Stimulated activated naive CD4-positive, alpha-beta T cell (primary cell): ENCODE measurements around the gene DOCK3.
"Not testable (repeated sequence)": the region's sequence is repeated elsewhere in the genome, so short reads cannot be mapped to it uniquely, and the experiment has no call there.

Source experiments
- DNase-seq, 6 experiments: peaks; one replicate each; lab custom pipeline; 2025; lab: John Stamatoyannopoulos, UW

Gene DOCK3

GRCh38 chr3:51386159-51386851 is 711.6 kb downstream of the DOCK3 start:
- DNase-seq: no peak

- no peak for DNase-seq
Observed at GRCh38 chr3:51386852-51387229, 712.1 kb downstream of the DOCK3 start.

- not testable (repeated sequence) for DNase-seq
Observed at GRCh38 chr3:51387281-51387680, 712.6 kb downstream of the DOCK3 start.

- no peak for DNase-seq
Observed at GRCh38 chr3:51388286-51389029, 713.7 kb downstream of the DOCK3 start.

GRCh38 chr3:51389423-51390183 is 714.9 kb downstream of the DOCK3 start:
- DNase-seq: peak in 5 of 6 experiments; percentile 11 to 58 (median 52)

- DNase-seq: no peak
Observed at GRCh38 chr3:51390246-51391074, 715.7 kb downstream of the DOCK3 start.

- DNase-seq: peak; percentile 91 to 95 (median 93)
Observed at GRCh38 chr3:51391075-51391565, 716.4 kb downstream of the DOCK3 start, which contains the start of gene RBM15B. RBM15B (plus strand) TSS chr3:51391285; CDS start chr3:51391400, 115 bp downstream.

GRCh38 chr3:51391566-51392354 is 717.0 kb downstream of the DOCK3 start:
- peak; percentile 35 to 81 (median 61) for DNase-seq

GRCh38 chr3:51392355-51393133 is 717.8 kb downstream of the DOCK3 start:
- no peak for DNase-seq

GRCh38 chr3:51393134-51393495 is 718.4 kb downstream of the DOCK3 start:
- DNase-seq: no peak

GRCh38 chr3:51393564-51393963 is 718.8 kb downstream of the DOCK3 start:
- no peak for DNase-seq

- DNase-seq: no peak
Observed at GRCh38 chr3:51394541-51394940, 719.8 kb downstream of the DOCK3 start.

- no peak for DNase-seq
Observed at GRCh38 chr3:51395493-51396213, 720.9 kb downstream of the DOCK3 start.

GRCh38 chr3:51396401-51396800 is 721.7 kb downstream of the DOCK3 start:
- no peak for DNase-seq

GRCh38 chr3:51397392-51397791 is 722.7 kb downstream of the DOCK3 start:
- DNase-seq: no peak

GRCh38 chr3:51398595-51399310 is 724.0 kb downstream of the DOCK3 start:
- no peak for DNase-seq

- DNase-seq: no peak
Observed at GRCh38 chr3:51400166-51400565, 725.4 kb downstream of the DOCK3 start.

- no peak for DNase-seq
Observed at GRCh38 chr3:51401735-51402134, 727.0 kb downstream of the DOCK3 start.

GRCh38 chr3:51403675-51404074 is 728.9 kb downstream of the DOCK3 start:
- DNase-seq: peak in 1 of 6 experiments; percentile 24
